Fibroblast of pulmonary artery (primary cell): ENCODE data around the gene FAM199X.

Experiments used
- DNase-seq: peaks from one replicate; pipeline ENCODE4 v3.0.0-alpha.2; 2010; ENCODE audit warnings: low read depth
- H3K4me3 ChIP-seq: replicated peaks from 2 replicates; pipeline ENCODE4 v1.5.1; 2011; ENCODE audit warnings: low read depth, mild to moderate bottlenecking, control low read depth, low read length, moderate library complexity
- CTCF ChIP-seq: IDR thresholded peaks from 2 replicates; pipeline ENCODE4 v1.5.1; 2011; ENCODE audit warnings: mild to moderate bottlenecking, control low read depth, low read length, inconsistent platforms; ENCODE audit errors: missing control alignments

Gene FAM199X

GRCh38 chrX:104165894-104166734 lies at the start of gene FAM199X:
FAM199X (plus strand) TSS chrX:104166453; CDS start chrX:104166786, 333 bp downstream.
- peak; percentile 87 for DNase-seq
- peak within 1 kb of the TSS; percentile 81 for H3K4me3 ChIP-seq
- peak; percentile 35 for TF ChIP-seq CTCF

DNA sequence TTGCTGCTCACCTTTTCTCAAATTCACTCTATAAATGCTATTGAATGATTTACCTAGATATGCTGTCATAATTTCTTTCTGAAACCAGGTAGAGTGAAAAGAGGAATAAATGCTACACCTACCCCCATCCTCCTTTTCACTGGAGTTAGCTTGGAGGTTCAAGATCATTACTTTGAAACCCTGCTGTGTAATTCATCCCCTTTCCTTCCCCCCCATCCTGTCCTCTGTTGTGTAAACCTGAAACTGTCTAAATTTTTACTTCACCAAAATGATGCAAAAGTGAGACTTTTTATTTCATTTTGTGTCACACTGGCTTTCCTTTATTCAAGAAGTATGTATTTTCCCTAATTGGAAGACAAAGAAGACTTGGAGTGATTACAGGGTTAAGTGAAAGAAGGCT lies 48.5 kb upstream of the FAM199X start:
- no peak overlapping the region for H3K4me3 ChIP-seq
- DNase-seq = no peak
- TF ChIP-seq CTCF = no peak

GRCh38 chrX:104118765-104119164 lies 47.5 kb upstream of the FAM199X start:
- no peak for DNase-seq
- no peak for TF ChIP-seq CTCF
- no peak overlapping the region for H3K4me3 ChIP-seq

GRCh38 chrX:104122829-104123228 lies 43.4 kb upstream of the FAM199X start:
- no peak for TF ChIP-seq CTCF
- no peak for DNase-seq
- H3K4me3 ChIP-seq = no peak overlapping the region

- TF ChIP-seq CTCF = no peak
Measured at GRCh38 chrX:104126856-104127255, 39.4 kb upstream of the FAM199X start.

DNA sequence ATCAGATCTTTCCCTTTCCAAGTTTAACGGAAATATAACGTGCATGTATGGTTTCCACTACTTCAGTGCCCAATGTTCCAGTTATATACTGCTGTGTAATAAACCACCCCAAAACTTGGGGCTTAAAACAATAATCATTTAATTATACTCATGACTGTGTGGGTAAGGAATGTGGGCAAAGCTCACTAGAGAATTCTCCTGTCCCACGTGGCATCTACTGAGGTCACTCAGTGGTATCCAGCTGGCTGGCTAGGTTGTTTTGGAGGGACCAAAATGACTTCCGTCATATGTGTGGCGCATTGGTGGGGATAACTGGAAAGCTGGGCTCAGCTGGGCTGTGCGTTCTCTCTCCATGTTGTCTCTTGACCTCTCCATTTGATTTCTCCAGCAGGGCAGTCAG lies 35.4 kb upstream of the FAM199X start:
- no peak overlapping the region for H3K4me3 ChIP-seq
- no peak for TF ChIP-seq CTCF
- DNase-seq = no peak

More at GRCh38 chrX:104126856-104127255, 39.4 kb upstream of the FAM199X start:
- H3K4me3 ChIP-seq = no peak overlapping the region
- DNase-seq = peak; percentile 13
